ENCODE measurements around the gene LHX3. TPM values are rescaled to one million over a fixed set of nuclear protein-coding genes. Genes with fewer than 3 reads are reported as not detected.

LHX3 gene
- total RNA-seq, 1 experiment from 2014 or later: not detected

GRCh38 chr9:136235709-136236455 lies 31.0 kb upstream of the LHX3 start:
- Histone ChIP-seq H3F3A (ENCODE audit: low read length, unreplicated experiment) (no peaks in the 10 kb centered on the region), H3K4me3 (ENCODE audit: low read length) (no peak overlapping the region), H3K36me3 (ENCODE audit: low read depth, low read length) (no peaks in the 10 kb centered on the region), H2AFZ (ENCODE audit: low read length) (no peak overlapping the region), H3K4me1 (ENCODE audit: insufficient read depth, low read length) (no peaks in the 10 kb centered on the region), H3K9me2 (replicated peaks; ENCODE audit: low read length) (no peaks in the 10 kb centered on the region), H3K27ac (ENCODE audit: low read length) (no peak overlapping the region), H3K79me2 (ENCODE audit: low read length) (peaks cover 33% of the 10 kb centered on the region), H3K4me2 (ENCODE audit: low read length) (no peak overlapping the region), H3K27me3 (ENCODE audit: low read length) (no peaks in the 10 kb centered on the region), H3K9me3 (ENCODE audit: low read length) (no peaks in the 10 kb centered on the region), H3K9ac (ENCODE audit: low read length) (no peak overlapping the region), H4K20me1 (ENCODE audit: low read length) (no peaks in the 10 kb centered on the region)
- CTCF ChIA-PET: no interaction called here
- intact Hi-C loops (cut with micrococcal nuclease): no loop called here
- TF ChIP-seq EZH2phosphoT487 (IDR thresholded peaks at IDR 0.05; ENCODE audit: borderline replicate concordance, low read length): no peak
- no peak for TF ChIP-seq EZH2 (IDR thresholded peaks at IDR 0.05; ENCODE audit: low read length, unreplicated experiment)
- TF ChIP-seq CTCF (conservative IDR thresholded peaks at IDR 0.05; ENCODE audit: low read depth, low read length): no peak
- BruUV-seq (replicated peaks): no TSS peak
- POLR2A ChIA-PET (ENCODE audit: unreplicated experiment): no interaction called here
- DNase-seq (no peak), ATAC-seq (no peak)

GRCh38 chr9:136235171-136235570 lies 30.2 kb upstream of the LHX3 start:
- no peaks in the 10 kb centered on the region for H3K27me3 ChIP-seq (ENCODE audit: low read length)
- BruUV-seq (replicated peaks): no TSS peak
- TF ChIP-seq EZH2phosphoT487 (IDR thresholded peaks at IDR 0.05; ENCODE audit: borderline replicate concordance, low read length): no peak
- no peak for TF ChIP-seq CTCF (conservative IDR thresholded peaks at IDR 0.05; ENCODE audit: low read depth, low read length)
- no peak for TF ChIP-seq EZH2 (IDR thresholded peaks at IDR 0.05; ENCODE audit: low read length, unreplicated experiment)
- no peaks in the 10 kb centered on the region for H3K36me3 ChIP-seq (ENCODE audit: low read depth, low read length)
- no peaks in the 10 kb centered on the region for H3F3A ChIP-seq (ENCODE audit: low read length, unreplicated experiment)
- ATAC-seq (no peak), DNase-seq (no peak)
- H3K4me1 ChIP-seq (ENCODE audit: insufficient read depth, low read length): peaks cover 1% of the 10 kb centered on the region; the same call in 1 of the 2 replicates
- H3K9ac ChIP-seq (ENCODE audit: low read length): no peak overlapping the region
- ChIA-PET POLR2A (ENCODE audit: unreplicated experiment) (no interaction called here), CTCF (no interaction called here)
- no peaks in the 10 kb centered on the region for H4K20me1 ChIP-seq (ENCODE audit: low read length)
- no peaks in the 10 kb centered on the region for H3K9me3 ChIP-seq (ENCODE audit: low read length)
- H3K27ac ChIP-seq (ENCODE audit: low read length): no peak overlapping the region
- H3K9me2 ChIP-seq (replicated peaks; ENCODE audit: low read length): no peaks in the 10 kb centered on the region
- peaks cover 25% of the 10 kb centered on the region for H3K79me2 ChIP-seq (ENCODE audit: low read length)
- no peak overlapping the region for H3K4me3 ChIP-seq (ENCODE audit: low read length)
- no peak overlapping the region for H3K4me2 ChIP-seq (ENCODE audit: low read length)
- H2AFZ ChIP-seq (ENCODE audit: low read length): no peak overlapping the region
- intact Hi-C loops (cut with micrococcal nuclease): no loop called here

DNA sequence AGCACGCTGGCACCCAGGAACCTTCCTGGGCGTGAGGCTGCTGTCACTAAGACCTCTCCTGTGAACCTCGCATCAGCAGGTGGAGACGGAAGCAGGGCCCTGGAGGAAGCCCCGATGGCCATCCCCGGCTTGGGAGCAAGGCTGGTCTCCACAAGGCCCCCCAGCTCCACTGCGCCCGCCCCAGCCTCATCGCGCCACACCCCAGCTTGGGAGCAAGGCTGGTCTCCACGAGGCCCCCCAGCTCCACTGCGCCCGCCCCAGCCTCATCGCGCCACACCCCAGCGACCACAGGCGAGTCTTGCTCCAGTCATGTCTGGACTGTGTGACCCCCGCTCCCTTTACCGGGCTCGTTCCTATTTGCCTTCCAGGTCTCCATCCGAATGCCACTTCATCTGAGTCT lies 29.7 kb upstream of the LHX3 start:
- no peak for DNase-seq
- no peaks in the 10 kb centered on the region for H3F3A ChIP-seq (ENCODE audit: low read length, unreplicated experiment)
- no peaks in the 10 kb centered on the region for H3K27me3 ChIP-seq (ENCODE audit: low read length)
- no peak overlapping the region for H3K4me2 ChIP-seq (ENCODE audit: low read length)
- no peak overlapping the region for H3K4me3 ChIP-seq (ENCODE audit: low read length)
- no TSS peak for BruUV-seq (replicated peaks)
- no peak overlapping the region for H2AFZ ChIP-seq (ENCODE audit: low read length)
- POLR2A ChIA-PET (ENCODE audit: unreplicated experiment): no interaction called here
- no peaks in the 10 kb centered on the region for H3K9me3 ChIP-seq (ENCODE audit: low read length)
- no peak overlapping the region for H3K27ac ChIP-seq (ENCODE audit: low read length)
- ATAC-seq: no peak
- H4K20me1 ChIP-seq (ENCODE audit: low read length): no peaks in the 10 kb centered on the region
- H3K9me2 ChIP-seq (replicated peaks; ENCODE audit: low read length): no peaks in the 10 kb centered on the region
- intact Hi-C loops (cut with micrococcal nuclease): no loop called here
- H3K9ac ChIP-seq (ENCODE audit: low read length): no peak overlapping the region
- H3K79me2 ChIP-seq (ENCODE audit: low read length): peaks cover 20% of the 10 kb centered on the region; the same call in 1 of the 2 replicates
- CTCF ChIA-PET: no interaction called here
- peaks cover 7% of the 10 kb centered on the region for H3K4me1 ChIP-seq (ENCODE audit: insufficient read depth, low read length)
- no peaks in the 10 kb centered on the region for H3K36me3 ChIP-seq (ENCODE audit: low read depth, low read length)
- no peak for TF ChIP-seq EZH2phosphoT487 (IDR thresholded peaks at IDR 0.05; ENCODE audit: borderline replicate concordance, low read length)
- no peak for TF ChIP-seq EZH2 (IDR thresholded peaks at IDR 0.05; ENCODE audit: low read length, unreplicated experiment)
- no peak for TF ChIP-seq CTCF (conservative IDR thresholded peaks at IDR 0.05; ENCODE audit: low read depth, low read length)
